Thymus (tissue), 11 donors: ENCODE results near the gene OMA1. TPM values are rescaled to one million over a fixed set of nuclear protein-coding genes. Genes with fewer than 3 reads are reported as not detected.

Experiments used
- DNase-seq, 9 donors: peaks; one replicate each; pipeline ENCODE4 v3.0.0-alpha.2; 2013; ENCODE audit warnings: low spot score in 9 of 9, low read depth in 6 of 9, missing footprints in 1 of 9
- H3K27ac ChIP-seq, 2 donors: one replicate each; pipeline ENCODE4 v1.5.1; 2013; ENCODE audit warnings: control low read depth in 1 of 2, low read depth in 1 of 2, low read length in 1 of 2, mild to moderate bottlenecking in 1 of 2, moderate library complexity in 1 of 2
- H3K27me3 ChIP-seq, 2 donors: one replicate each; pipeline ENCODE4 v1.5.1; 2013; ENCODE audit warnings: low read length in 1 of 2; ENCODE audit not compliant: control insufficient read depth in 2 of 2, insufficient read depth in 1 of 2
- H3K36me3 ChIP-seq, 2 donors: one replicate each; pipeline ENCODE4 v1.5.1; 2013; ENCODE audit warnings: low read length in 1 of 2, mild to moderate bottlenecking in 1 of 2, moderate library complexity in 1 of 2; ENCODE audit not compliant: control insufficient read depth in 2 of 2, insufficient read depth in 2 of 2
- H3K4me1 ChIP-seq, 2 donors: one replicate each; pipeline ENCODE4 v1.5.1; 2013; ENCODE audit warnings: low read length in 2 of 2; ENCODE audit not compliant: control insufficient read depth in 2 of 2, insufficient read depth in 2 of 2
- H3K4me3 ChIP-seq, 2 donors: one replicate each; pipeline ENCODE4 v1.5.1; 2013; ENCODE audit warnings: low read length in 2 of 2, control low read depth in 1 of 2, mild to moderate bottlenecking in 1 of 2
- H3K9me3 ChIP-seq, 2 donors: one replicate each; pipeline ENCODE4 v1.5.1; 2013; ENCODE audit warnings: low read length in 1 of 2, mild to moderate bottlenecking in 1 of 2; ENCODE audit not compliant: control insufficient read depth in 2 of 2, insufficient read depth in 1 of 2
- WGBS: extraction: QIAGEN DNeasy Blood & Tissue Kit; methylation state at CpG from one replicate; pipeline ENCODE4 v1.1.7; 2013; 5-methylcytosine and 5-hydroxymethylcytosine counted together
- polyA plus RNA-seq: library from polyadenylated mRNA; stranded (reverse); fragments of 200-250 nt; gene quantifications from one replicate; pipeline ENCODE4 v1.2.3, GENCODE V29; 2013
- total RNA-seq: library from RNA; stranded (reverse); fragments of 120-200 nt; gene quantifications from one replicate; pipeline ENCODE4 v1.2.4, GENCODE V29; 2013
- donor health status: healthy.

Gene OMA1
- total and polyA plus RNA-seq, 2 donors = 36.0 to 53.8 TPM

DNA sequence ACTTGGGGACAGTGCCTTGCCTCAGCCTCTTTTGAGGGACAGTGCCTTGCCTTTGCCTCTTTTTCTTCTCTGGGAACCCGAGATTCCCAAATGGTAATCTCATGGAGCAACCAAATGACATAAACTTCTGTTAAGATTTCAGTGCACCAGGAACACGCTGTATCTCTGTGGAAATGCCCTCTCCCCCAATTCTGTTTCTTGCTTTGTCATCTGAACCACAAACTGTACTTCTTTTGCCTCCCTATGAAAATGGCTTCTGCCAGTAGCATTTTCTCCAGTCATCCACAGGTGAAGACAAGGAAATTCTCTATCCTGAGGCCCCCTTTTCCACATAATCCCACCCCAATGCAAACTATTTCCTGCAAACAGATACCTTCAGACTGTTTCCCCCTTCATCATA, 66.3 kb downstream of the OMA1 start:
- Histone ChIP-seq H3K4me3 (no peak overlapping the region), H3K36me3 (peaks cover 0 to 4% of the 10 kb centered on the region in 2 donors), H3K4me1 (peaks cover 0 to 3% of the 10 kb centered on the region in 2 donors), H3K27ac (no peak overlapping the region), H3K27me3 (no peaks in the 10 kb centered on the region), H3K9me3 (no peaks in the 10 kb centered on the region)
- 96% methylated on average over 2 of the region's 2 CpGs for WGBS
- DNase-seq = no peak

DNA sequence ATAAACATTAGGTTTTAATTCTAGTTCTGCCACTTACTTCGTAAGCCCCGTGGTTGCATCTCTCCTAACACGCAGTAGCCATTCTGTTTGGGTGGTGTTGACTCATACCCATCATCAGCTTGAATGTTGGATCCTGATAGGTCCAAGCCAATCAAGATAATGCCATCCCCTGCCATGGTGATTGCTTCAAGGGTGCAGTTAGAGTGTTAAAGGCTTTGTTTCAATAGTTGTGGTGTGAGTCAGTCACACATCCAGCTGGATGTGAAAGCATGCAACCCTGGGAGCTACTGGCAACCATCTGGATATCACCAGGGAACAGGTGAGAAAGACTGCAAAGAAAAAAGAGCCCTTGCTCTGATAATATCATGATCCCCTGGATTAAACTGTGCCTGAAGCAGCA, 69.1 kb downstream of the OMA1 start:
- no peak for DNase-seq
- H3K9me3 ChIP-seq = no peaks in the 10 kb centered on the region
- H3K27me3 ChIP-seq = no peaks in the 10 kb centered on the region
- H3K4me1 ChIP-seq = peaks cover 0 to 3% of the 10 kb centered on the region in 2 donors
- no peak overlapping the region for H3K27ac ChIP-seq
- no peak overlapping the region for H3K4me3 ChIP-seq
- 97% methylated on average over 3 of the region's 3 CpGs for whole genome bisulfite sequencing
- peaks cover 0 to 4% of the 10 kb centered on the region in 2 donors for H3K36me3 ChIP-seq

DNA sequence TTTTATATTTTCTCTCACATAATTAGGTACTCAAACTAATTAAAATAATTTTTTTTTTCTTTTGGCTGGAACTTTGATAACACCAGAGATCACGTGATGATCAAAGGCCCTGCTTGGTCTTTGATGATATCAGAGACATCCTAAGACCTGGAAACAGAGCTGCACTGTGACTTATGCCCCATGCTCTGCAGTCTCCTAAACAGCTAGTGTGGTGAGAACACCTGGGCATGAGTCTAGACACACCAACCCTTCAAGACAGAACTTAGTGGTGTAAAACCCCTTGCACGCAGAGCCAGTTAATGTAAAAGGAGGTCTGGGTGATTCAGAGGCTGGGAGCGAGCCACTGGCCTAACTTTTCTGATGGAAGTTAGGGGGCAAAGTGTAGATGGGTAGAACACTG, 70.3 kb downstream of the OMA1 start:
- no peaks in the 10 kb centered on the region for H3K9me3 ChIP-seq
- H3K27me3 ChIP-seq = no peaks in the 10 kb centered on the region
- H3K4me3 ChIP-seq = no peak overlapping the region
- WGBS = 57% methylated on average over 3 of the region's 3 CpGs
- peaks cover 0 to 3% of the 10 kb centered on the region in 2 donors for H3K4me1 ChIP-seq
- H3K36me3 ChIP-seq = peaks cover 0 to 4% of the 10 kb centered on the region in 2 donors
- H3K27ac ChIP-seq = no peak overlapping the region
- DNase-seq = peak in 5 of 9 donors; percentile 4 to 46 (median 21)

DNA sequence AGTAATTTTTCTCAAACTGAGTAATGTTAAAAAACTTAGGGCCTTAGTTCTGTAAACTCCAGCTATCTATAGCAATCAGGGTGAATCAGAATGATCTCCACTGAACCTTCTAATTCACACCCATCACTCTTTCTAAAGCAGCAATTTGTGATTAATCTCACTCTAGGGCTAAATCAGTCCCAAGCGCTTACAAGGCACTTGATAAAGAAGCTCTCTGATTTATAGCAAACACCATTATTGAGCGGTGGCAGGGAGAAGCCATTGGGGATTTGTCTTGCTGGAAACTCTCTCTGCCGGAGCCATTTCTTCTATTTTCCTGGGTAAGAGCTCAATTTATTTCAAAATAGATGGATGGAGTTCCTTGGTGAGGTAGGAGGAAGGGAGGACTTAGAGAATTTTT, 77.0 kb downstream of the OMA1 start:
- WGBS = 83% methylated on average over 3 of the region's 3 CpGs
- no peaks in the 10 kb centered on the region for H3K4me1 ChIP-seq

DNA sequence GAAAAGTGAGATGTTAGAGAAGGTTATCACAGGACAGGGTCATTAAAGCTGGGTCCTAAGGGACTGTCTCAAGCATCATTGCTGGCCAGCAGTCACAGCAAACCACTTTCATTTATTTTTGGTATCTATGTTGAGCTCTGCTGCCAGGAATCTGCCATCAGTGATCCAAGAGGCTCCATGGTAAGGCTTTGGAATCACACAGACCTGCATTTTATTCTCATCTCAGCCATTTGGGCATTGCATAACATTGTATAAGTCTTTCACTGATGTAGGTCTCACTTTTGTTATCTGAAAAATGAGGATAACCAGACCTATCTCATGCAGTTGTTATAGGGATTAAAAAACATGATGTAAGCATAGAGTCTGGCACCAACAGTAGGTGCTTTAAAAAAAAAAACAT, 77.5 kb downstream of the OMA1 start:
- Histone ChIP-seq H3K27ac (no peak overlapping the region), H3K4me3 (no peak overlapping the region), H3K27me3 (no peaks in the 10 kb centered on the region), H3K36me3 (no peaks in the 10 kb centered on the region), H3K4me1 (no peaks in the 10 kb centered on the region), H3K9me3 (no peaks in the 10 kb centered on the region)
- no peak for DNase-seq

More for the DNA sequence above, 77.0 kb downstream of the OMA1 start:
- H3K27me3 ChIP-seq = no peaks in the 10 kb centered on the region
- DNase-seq = no peak
- no peaks in the 10 kb centered on the region for H3K9me3 ChIP-seq
- no peak overlapping the region for H3K27ac ChIP-seq
- H3K36me3 ChIP-seq = no peaks in the 10 kb centered on the region
- H3K4me3 ChIP-seq = no peak overlapping the region

DNA sequence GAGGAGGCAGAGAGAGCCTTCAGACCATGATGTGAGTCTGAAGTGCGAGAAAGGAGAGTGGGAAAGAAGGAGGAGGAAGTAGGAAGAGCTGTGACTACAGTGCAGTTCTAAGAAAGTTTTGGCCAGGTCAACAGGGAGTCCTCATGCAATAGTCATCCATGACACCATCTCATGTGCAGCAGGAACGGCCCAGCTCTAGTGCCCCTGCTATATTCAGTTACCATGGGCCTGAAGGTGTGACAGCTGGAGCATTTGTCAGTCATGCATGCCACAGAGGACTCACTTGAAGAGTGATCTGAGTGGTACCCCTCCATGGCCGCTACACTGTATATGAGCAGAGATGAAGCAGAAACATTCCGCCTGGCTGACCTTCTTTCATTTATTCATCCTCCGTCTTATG, 77.9 kb downstream of the OMA1 start:
- no peak overlapping the region for H3K27ac ChIP-seq
- 76% methylated on average over 5 of the region's 5 CpGs for WGBS
- no peak for DNase-seq

DNA sequence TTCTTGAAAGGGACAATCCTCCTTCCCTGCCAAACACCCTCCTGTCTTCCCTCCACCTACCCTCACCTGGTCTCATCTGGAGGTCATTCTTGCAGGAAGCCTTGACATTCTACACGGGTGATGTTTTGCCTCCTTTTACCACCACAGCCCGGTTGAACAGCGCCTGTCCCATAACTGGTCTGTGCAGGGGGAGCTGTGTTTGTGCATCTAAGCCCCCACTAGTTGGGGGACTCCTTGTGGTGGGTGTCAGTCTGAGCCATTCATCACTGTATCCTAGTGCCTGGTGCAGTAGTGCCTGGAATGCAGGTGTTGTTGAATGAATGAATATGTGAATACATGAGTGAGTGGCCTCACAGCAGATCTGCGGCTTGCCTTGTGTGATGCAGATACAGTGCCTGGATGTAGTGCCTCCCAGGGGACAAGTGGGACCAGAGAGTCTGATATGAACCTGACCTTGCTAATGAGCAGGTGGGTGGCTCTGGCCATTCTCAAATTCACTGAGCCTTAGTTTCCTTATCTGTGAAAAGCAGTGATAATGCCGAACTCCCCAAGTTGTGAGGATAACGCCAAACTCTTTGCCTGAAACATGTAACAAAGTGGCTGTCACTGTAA, 79.8 kb downstream of the OMA1 start:
- no peaks in the 10 kb centered on the region for H3K4me1 ChIP-seq
- no peak overlapping the region for H3K27ac ChIP-seq
- WGBS = 93% methylated on average over 6 of the region's 6 CpGs
- no peaks in the 10 kb centered on the region for H3K27me3 ChIP-seq
- no peak overlapping the region for H3K4me3 ChIP-seq
- no peaks in the 10 kb centered on the region for H3K36me3 ChIP-seq
- no peaks in the 10 kb centered on the region for H3K9me3 ChIP-seq
- DNase-seq = no peak

More for the DNA sequence above, 77.9 kb downstream of the OMA1 start:
- H3K27me3 ChIP-seq = no peaks in the 10 kb centered on the region
- H3K36me3 ChIP-seq = no peaks in the 10 kb centered on the region
- H3K9me3 ChIP-seq = no peaks in the 10 kb centered on the region
- no peak overlapping the region for H3K4me3 ChIP-seq
- H3K4me1 ChIP-seq = no peaks in the 10 kb centered on the region

DNA sequence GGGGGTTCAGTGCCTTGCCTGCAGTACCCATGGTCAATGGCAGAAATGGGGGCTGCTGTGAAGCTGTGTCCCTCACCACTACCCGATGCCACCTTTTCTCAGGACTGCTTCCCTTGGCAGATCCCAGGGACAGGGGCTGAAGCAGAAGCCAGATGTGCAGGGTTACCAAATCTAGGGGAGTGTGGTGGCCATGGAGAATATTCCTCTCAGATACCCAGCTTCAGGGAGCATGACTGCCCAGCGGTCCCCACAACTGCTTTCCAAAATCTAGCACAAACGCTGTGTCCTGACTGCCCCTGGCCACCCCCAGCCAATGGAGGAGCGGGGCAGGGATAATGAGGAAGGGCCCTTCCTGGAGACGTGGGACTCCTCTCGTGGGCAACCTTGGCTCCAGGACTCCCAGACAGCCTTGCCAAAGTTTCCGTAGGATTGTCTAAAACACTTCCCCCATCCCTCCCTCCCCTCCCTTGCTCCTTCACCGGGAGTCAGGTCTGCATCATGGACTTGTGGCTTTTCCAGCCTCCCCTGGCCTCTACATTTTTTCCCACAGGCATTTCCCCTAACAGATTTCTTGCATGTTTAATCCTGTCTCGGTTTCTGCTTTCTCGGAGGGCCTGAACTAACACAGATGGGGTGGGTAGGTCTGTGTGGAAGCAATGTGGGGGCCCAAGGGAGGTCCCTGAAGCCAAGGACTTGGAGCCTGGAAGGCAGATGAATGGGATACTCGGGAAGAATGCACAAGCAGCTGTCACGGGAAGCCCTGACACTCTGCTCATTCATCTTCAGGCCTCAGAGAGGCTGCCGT, 80.5 kb downstream of the OMA1 start:
- Histone ChIP-seq H3K36me3 (no peaks in the 10 kb centered on the region), H3K4me1 (no peaks in the 10 kb centered on the region), H3K9me3 (no peaks in the 10 kb centered on the region), H3K4me3 (no peak overlapping the region), H3K27ac (no peak overlapping the region), H3K27me3 (no peaks in the 10 kb centered on the region)
- DNase-seq = no peak
- WGBS = 73% methylated on average over 13 of the region's 13 CpGs

DNA sequence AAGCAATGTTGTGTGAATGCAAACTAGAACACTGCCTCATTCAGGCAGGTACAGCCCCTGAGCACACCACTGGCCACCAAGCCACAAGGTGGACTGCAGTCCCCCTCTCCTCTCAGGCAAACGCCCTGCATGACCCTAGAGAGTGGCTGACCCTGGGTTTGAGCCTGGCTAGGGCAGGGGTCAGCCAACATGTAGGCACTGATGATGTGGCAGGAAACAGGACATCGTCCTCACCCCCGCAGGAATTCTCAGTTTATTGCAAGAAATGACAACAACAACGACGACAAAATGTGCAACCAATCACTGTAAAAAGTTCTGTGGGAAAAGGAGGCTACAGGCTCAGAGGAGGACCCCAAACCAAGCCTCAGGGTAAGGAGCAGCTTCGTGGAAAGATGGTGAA, 81.3 kb downstream of the OMA1 start:
- no peaks in the 10 kb centered on the region for H3K36me3 ChIP-seq
- DNase-seq = no peak
- no peak overlapping the region for H3K27ac ChIP-seq
- no peak overlapping the region for H3K4me3 ChIP-seq
- no peaks in the 10 kb centered on the region for H3K9me3 ChIP-seq
- H3K27me3 ChIP-seq = no peaks in the 10 kb centered on the region
- no peaks in the 10 kb centered on the region for H3K4me1 ChIP-seq
- 83% methylated on average over 6 of the region's 6 CpGs for WGBS
